Activated T-helper 17 cell treated with anti-CD3 and anti-CD28 coated beads, Interleukin-2, amount 50 U/mL, for 72 hours (primary cell): ENCODE data around the gene ENG. TPM values are rescaled to one million over a fixed set of nuclear protein-coding genes. Genes with fewer than 3 reads are reported as not detected.
"Not testable (repeated sequence)": the region's sequence is repeated elsewhere in the genome, so short reads cannot be mapped to it uniquely, and the experiment has no call there.

Source experiments
- ATAC-seq: fragments of 150-1000 bp; cut with Tn5 transposase; replicated peaks from 2 replicates; pipeline ENCODE4 v1.10.0; 2021; ENCODE audit warnings: mild to moderate bottlenecking, moderate library complexity
- H3K27ac Mint-ChIP-seq: one replicate; pipeline ENCODE4 v1.8.0; 2022; ENCODE audit warnings: mixed read lengths
- H3K27me3 Mint-ChIP-seq: one replicate; pipeline ENCODE4 v1.8.0; 2022; ENCODE audit warnings: mixed read lengths
- H3K36me3 Mint-ChIP-seq: one replicate; pipeline ENCODE4 v1.8.0; 2022; ENCODE audit warnings: low read depth, mild to moderate bottlenecking, mixed read lengths
- H3K4me1 Mint-ChIP-seq: one replicate; pipeline ENCODE4 v1.8.0; 2022; ENCODE audit warnings: mixed read lengths
- H3K4me3 Mint-ChIP-seq: one replicate; pipeline ENCODE4 v1.8.0; 2022; ENCODE audit warnings: mild to moderate bottlenecking, mixed read lengths
- H3K9me3 Mint-ChIP-seq: one replicate; pipeline ENCODE4 v1.8.0; 2022; ENCODE audit warnings: mixed read lengths
- total RNA-seq, 2 donors: library from RNA; stranded (reverse); gene quantifications; one replicate each; pipeline ENCODE4 v1.2.3, GENCODE V29; 2022

The ENG gene
- total RNA-seq, 2 donors from 2014 or later = 10.0 to 18.7 TPM

DNA sequence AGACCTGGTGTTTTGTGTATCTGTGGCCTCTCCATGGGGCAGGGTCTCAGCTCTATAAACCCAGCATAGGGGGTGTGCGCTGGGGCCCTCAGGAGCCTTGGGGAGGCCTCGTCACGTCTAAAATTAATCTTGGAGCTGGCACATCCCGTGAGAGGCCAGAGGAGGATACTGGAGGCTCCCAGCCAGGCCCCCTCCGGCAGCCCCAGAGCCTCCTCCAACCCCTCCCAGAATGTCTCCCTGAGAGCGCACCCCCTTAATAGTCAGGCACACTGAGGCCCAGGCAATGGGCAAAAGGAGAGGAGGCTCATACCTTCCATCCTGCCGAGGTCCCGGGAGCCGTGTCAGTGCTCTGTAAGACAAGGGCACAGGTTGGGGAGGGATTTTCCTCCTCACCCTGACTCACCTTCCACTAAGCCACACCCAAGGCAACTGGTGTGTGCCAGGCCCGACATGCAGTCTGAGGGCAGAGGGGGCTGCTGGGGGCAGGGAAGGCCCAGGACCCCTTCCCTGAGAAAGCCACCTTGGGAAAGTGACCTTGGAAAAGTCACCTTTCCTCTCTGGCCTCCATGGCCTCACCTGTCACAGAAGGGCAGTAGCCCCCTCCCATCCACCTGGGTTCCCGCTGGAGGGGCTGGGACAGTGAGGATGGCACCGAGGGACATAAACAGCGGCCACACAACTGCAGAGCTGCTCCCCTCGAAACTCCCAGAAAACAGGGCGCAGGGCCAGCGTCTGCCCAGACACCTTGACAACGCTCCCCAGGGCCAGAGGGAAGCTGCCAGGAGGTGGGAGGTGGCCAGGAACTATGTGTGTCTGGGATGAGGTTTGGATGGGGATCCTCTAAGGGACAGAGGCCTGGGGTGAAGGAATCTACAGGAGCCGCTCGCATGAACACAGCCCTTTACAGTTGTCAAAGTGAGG is 20.1 kb upstream of the ENG start:
- no peaks in the 10 kb centered on the region for H3K27me3 Mint-ChIP-seq
- H3K9me3 Mint-ChIP-seq = no peaks in the 10 kb centered on the region
- no peak for ATAC-seq
- no peak overlapping the region for H3K4me3 Mint-ChIP-seq
- peak overlapping the region; percentile 56 for H3K27ac Mint-ChIP-seq
- no peaks in the 10 kb centered on the region for H3K4me1 Mint-ChIP-seq
- no peaks in the 10 kb centered on the region for H3K36me3 Mint-ChIP-seq

DNA sequence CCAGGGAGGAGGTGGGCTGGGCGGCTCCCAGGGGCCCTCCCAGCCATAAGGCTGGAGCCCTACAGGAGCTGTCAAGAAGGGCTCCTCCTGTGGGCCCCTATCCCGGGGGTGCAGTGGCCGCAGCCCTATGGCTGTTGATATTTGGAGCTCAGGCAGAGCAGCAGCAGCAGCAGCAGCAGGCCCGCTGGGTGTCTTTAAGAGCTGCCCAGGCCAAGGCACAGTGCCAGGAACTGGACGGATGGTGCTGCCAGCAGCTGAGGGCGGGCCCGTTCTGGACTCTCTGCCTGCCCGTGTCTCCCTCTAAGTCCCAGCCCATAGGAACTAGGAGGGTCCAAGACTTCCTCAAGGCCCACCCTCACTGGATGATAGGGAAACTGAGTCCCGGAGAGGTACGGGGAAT is 19.4 kb upstream of the ENG start:
- no peaks in the 10 kb centered on the region for H3K9me3 Mint-ChIP-seq
- no peak overlapping the region for H3K4me3 Mint-ChIP-seq
- H3K27me3 Mint-ChIP-seq = no peaks in the 10 kb centered on the region
- ATAC-seq = no peak
- H3K4me1 Mint-ChIP-seq = no peaks in the 10 kb centered on the region
- no peaks in the 10 kb centered on the region for H3K36me3 Mint-ChIP-seq
- H3K27ac Mint-ChIP-seq = no peak overlapping the region

DNA sequence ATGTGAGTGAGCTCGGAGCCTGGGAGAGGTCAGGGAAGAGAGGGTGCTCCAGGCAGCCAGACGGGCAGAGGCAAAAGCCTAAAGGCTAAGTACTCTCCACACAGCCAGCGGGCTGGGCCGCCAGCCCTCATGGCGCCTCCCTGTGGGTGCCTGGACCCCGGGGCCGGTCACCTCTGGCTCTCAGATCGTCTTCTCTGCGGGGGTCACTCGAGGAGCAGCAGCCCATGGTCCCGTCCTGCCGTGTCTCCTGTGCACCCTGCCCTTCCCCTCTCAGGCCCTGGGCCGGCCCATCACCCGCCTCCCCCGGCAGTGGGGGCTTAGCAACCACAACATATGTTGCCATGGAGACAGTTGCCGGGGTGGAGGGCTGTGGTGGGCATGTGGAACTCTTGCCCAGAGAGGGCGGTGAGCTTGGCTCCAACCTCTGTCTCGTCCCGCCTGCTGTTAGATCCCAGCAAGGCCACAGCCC is 18.8 kb upstream of the ENG start:
- no peak overlapping the region for H3K27ac Mint-ChIP-seq
- no peak for ATAC-seq
- H3K4me3 Mint-ChIP-seq = no peak overlapping the region
- H3K9me3 Mint-ChIP-seq = no peaks in the 10 kb centered on the region
- H3K27me3 Mint-ChIP-seq = no peaks in the 10 kb centered on the region
- no peaks in the 10 kb centered on the region for H3K4me1 Mint-ChIP-seq
- no peaks in the 10 kb centered on the region for H3K36me3 Mint-ChIP-seq

DNA sequence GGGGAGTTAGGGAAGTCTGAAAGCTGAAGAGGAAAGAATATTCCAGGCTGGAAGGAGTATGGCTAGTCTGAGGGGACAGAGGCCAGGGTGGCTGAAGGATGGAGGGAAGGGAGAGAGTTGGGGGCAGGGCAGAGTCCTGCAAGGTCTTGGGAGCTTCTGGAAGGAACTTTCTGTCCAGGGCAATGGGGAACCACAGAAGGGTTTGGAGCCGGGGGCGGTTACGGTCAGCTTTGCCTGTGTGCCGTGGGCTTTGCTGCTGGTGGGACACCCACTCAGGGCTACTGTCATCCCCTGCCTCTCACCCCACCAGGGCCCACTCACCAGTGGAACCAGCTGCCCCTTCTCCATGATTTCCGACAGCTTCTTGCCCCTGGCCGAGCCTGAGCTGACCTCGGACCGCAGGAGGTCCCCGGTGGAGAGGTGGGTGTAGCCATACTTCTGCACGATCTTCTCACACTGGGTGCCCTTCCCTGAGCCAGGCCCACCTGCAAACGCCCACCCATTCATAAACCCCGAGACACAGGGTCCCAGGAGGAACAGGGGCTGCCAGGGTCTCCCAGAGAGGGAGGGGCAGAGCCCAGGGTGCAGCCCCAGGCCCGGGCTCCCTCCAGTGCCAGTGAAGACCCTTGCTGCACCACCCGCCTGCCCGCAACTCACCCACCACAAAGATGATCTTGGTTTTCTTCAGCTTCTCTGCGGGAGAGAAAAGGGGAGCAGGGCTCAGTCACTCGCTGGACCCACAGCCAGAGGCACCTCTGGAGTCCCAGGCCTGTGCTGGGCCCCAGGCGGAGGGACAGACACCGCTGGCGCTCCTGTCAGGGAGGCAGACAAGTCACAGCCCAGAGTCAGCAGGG is 18.1 kb upstream of the ENG start:
- Mint-ChIP-seq H3K4me3 (no peak overlapping the region), H3K9me3 (no peaks in the 10 kb centered on the region), H3K4me1 (no peaks in the 10 kb centered on the region), H3K27ac (peak overlapping the region; percentile 51), H3K36me3 (no peaks in the 10 kb centered on the region), H3K27me3 (no peaks in the 10 kb centered on the region)
- no peak for ATAC-seq

DNA sequence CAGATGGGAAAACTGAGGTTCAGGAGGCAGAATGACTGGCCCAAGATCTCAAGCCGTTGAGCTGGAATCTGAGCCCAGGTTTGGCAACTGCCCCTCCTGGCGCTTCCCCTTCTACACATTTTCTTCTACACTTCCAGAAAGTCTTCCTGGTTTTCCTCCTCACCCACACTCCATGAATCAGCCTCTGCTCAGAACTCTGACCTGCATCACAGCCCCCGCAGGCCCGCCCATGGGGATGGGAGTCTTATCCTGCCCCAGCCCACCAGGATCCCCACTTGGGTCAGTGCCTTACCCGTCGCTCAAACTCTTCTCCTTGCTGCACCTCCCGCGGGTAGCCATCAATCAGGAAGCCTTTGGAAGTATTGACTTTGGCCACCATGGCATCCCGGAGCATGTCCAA is 17.1 kb upstream of the ENG start:
- ATAC-seq = no peak
- Mint-ChIP-seq H3K9me3 (no peaks in the 10 kb centered on the region), H3K36me3 (no peaks in the 10 kb centered on the region), H3K27ac (peak overlapping the region; percentile 51), H3K4me3 (no peak overlapping the region), H3K27me3 (no peaks in the 10 kb centered on the region), H3K4me1 (no peaks in the 10 kb centered on the region)

DNA sequence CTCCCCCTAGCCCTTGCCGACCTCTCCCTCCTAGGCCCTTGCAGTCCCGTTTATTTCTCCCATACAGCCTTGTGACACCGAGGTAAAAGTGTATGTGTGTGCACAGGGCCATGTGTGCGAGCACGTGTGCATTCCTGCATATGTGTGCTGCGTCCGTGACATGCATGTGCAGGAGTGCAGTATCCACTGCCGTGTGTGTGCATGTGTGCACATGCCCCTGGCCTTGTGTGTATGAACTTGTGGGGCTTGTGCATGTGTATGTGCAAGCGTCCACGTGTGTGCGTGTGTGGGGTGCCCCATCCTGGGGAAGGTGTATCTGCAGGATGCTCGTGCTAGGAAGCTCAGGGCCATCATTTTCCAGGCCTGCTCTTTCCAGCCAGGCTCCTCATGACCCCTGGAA is 16.4 kb upstream of the ENG start:
- Mint-ChIP-seq H3K9me3 (no peaks in the 10 kb centered on the region), H3K4me1 (peaks cover 2% of the 10 kb centered on the region), H3K36me3 (no peaks in the 10 kb centered on the region), H3K4me3 (no peak overlapping the region), H3K27ac (no peak overlapping the region), H3K27me3 (no peaks in the 10 kb centered on the region)
- no peak for ATAC-seq

DNA sequence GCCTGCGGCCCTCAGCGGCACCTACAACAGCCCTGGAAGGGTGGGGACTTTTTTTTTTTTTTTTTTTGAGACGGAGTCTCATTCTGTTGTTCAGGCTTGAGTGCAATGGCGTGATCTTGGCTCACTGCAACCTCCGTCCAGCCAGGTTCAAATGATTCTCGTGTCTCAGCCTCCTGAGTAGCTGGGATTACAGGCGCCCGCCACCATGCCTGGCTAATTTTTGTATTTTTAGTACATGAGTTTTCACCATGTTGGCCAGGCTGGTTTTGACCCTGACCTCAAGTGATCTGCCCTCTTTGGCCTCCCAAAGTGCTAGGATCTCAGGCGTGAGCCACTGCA is 15.7 kb upstream of the ENG start:
- not testable (repeated sequence) for H3K9me3 Mint-ChIP-seq, H3K36me3 Mint-ChIP-seq, ATAC-seq, H3K4me3 Mint-ChIP-seq, H3K4me1 Mint-ChIP-seq, H3K27me3 Mint-ChIP-seq, H3K27ac Mint-ChIP-seq

DNA sequence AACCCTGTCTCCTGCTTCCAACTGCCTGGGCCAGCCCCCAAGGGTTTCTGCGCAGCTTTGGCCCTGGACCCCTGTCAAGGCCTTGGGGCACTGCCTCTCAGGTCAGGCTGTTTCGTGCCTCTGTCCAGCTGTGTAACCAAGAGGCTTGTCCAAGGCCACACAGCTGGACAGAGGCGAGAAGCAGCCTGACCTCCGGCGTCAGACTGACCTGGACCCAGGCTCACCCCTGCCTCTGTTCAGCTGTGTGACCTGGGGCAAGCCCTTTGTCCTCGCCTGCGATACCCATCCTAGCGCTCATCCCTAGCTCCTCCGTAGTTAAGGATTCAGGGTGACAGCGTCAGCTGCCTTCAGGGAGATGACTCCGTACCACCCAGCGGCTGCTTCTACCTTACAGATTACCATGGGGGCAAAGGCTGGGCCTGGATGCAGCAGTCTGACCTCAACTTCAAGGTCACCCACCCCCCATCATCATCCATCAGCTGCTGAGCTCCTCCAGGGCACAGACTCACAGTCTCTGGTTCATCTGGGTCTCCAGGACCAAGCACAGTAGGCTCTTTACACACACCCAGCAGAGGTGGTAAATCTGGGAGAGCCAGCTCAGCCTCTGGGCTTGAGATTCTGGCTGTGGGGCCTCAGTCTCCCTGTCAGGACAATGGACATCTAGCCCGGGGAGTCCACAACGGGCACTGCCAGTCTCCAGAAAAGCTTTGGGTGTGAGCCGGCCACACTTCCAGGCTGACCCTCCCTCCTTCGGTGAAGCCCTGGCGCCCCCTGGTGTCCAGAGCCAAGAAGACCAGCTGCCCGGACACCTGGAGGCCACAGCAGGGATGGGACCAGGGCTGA is 15.1 kb upstream of the ENG start:
- H3K9me3 Mint-ChIP-seq = no peaks in the 10 kb centered on the region
- H3K4me1 Mint-ChIP-seq = peaks cover 11% of the 10 kb centered on the region
- no peak overlapping the region for H3K27ac Mint-ChIP-seq
- no peaks in the 10 kb centered on the region for H3K27me3 Mint-ChIP-seq
- no peak overlapping the region for H3K4me3 Mint-ChIP-seq
- no peaks in the 10 kb centered on the region for H3K36me3 Mint-ChIP-seq
- ATAC-seq = peak; percentile 84

DNA sequence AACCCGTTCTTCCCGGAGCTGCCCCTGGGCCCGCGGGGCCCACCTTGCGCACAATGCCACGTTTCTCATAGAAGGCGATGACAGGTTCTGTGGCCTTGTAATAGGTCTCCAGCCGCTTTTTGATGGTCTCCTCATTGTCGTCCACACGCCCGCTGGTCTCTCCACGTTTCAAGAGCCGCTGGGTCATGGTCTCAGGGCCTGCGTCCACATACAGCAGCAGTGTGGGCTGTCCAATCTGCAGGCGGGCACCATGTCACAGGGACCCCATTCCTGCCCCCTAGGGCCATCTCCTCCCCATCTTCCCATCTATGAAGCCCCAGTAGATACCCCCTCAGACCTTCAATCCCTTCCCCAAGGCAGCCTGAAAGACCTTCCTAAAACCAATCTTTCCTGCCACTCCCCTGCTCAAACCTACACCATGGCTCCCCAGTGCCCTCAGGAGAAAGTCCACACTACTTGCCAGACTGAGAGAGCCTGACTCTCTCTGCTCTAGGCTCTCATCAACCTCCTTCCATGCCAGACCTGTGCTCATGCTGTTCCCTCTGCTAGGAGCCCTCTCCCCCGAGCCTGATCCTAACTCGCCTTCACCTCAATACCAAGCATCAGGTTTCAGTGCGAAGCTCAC is 13.9 kb upstream of the ENG start:
- ATAC-seq = no peak
- H3K9me3 Mint-ChIP-seq = no peaks in the 10 kb centered on the region
- peak overlapping the region; percentile 42 for H3K27ac Mint-ChIP-seq
- H3K36me3 Mint-ChIP-seq = no peaks in the 10 kb centered on the region
- no peaks in the 10 kb centered on the region for H3K27me3 Mint-ChIP-seq
- H3K4me1 Mint-ChIP-seq = peaks cover 11% of the 10 kb centered on the region
- no peak overlapping the region for H3K4me3 Mint-ChIP-seq

DNA sequence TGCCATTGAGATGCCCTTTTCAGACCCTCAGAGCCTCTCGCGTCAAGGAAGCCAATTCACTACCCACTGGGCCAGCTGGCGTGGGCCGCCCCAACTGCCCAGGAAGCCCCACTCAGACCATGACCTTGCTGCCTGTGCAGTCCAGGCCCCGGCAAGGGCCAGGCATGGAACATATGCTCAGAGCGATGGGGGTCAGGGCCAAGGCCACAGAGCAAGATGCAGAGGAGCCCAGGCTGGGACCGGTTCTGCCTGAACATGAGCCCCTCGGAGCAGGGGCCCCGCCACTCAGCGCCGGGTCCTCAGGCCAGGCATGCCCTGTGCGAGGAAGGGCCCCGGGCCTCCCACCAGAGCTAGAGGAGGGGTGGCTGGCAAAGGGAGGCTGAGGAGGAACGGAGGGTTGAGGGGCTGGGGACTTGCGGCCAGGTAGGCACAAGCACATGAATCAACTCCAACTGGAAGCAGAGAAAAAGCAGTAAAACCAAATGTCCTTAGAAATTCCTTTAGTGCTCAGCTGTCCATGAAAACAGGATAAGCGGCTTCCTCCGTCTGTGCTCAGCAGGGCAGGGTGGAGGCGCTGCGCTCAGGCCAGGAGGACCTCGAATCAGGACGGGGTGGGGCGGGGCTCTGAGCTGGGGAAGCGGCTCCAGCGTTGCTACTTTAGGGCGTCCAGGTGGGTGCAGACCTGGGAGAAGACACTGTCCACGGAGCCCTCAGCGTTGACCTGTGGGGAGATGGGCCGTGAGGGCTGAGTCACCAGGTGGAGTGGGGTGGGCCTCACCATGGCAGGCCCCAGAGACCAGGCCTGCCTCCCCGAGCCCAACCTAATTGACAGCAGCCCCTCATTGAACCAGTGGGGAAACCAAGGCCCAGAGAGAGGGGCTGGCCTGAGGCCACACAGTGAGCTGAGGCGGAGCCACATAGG is 13.2 kb upstream of the ENG start:
- Mint-ChIP-seq H3K36me3 (no peaks in the 10 kb centered on the region), H3K9me3 (no peaks in the 10 kb centered on the region), H3K27me3 (no peaks in the 10 kb centered on the region), H3K4me1 (peaks cover 17% of the 10 kb centered on the region), H3K4me3 (no peak overlapping the region), H3K27ac (no peak overlapping the region)
- no peak for ATAC-seq

DNA sequence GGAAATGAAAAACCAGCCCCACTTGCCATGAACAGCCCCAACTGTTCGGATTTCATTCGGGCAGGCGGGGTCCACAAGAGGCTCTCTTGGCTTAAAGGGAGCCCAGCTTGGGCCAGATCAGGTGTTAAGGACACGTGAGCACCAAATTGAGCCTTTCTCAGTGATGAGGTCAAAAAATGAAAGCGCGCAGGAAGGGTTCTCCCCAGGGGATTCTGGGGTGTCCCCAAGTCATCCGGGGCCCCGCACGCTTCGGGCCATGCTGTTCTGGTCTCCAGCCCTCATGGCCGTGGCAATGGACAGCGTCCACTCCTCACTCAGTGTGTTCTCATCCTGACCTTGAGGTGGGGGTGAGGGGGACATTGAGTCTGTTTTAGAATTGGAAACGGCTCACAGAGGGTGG is 12.1 kb upstream of the ENG start:
- Mint-ChIP-seq H3K4me1 (peaks cover 18% of the 10 kb centered on the region), H3K9me3 (no peaks in the 10 kb centered on the region), H3K27me3 (no peaks in the 10 kb centered on the region), H3K27ac (no peak overlapping the region), H3K4me3 (no peak overlapping the region), H3K36me3 (no peaks in the 10 kb centered on the region)
- no peak for ATAC-seq

DNA sequence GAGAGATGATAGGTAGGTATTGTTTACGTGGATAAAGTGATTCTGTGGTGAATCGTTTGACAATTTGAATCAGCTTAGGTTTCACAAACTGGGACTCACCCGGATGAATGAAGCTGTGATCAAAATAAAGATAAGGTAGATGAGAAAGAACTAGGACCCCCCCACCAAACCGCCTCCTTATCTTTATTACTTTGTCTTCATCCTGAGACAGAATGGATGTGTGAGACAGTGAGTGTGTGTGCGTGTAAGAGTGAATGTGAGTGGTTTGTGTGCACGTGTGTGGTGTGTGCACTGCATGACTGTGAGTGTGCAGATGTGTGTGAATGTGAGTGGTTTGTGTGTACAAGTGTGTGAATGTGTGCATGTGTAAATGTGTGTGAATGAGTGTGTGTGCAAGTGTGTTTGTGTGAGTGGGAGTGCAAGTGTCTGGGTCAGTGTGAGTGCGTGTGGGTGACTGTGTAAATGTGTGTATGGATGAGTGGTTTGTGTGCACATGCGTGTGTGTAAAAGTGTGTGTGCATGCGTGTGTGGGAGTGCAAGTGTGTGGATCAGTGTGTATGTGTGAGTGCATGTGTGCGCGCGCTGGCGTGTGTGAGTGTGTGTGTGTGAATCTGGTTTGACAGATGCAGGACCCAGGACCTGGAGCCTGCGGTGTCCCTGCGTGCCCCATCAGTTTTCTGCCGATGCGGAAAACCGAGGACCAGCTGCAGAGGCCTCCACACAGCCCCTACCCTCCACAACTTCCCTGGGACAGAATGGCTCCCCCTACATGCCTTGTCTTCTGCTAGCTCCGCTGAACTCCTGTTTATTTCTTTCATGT is 11.4 kb upstream of the ENG start:
- peak; percentile 73 for ATAC-seq
- no peaks in the 10 kb centered on the region for H3K27me3 Mint-ChIP-seq

More for the DNA sequence above, 11.4 kb upstream of the ENG start:
- Mint-ChIP-seq H3K27ac (peak overlapping the region; percentile 1), H3K36me3 (no peaks in the 10 kb centered on the region), H3K9me3 (no peaks in the 10 kb centered on the region), H3K4me1 (peaks cover 18% of the 10 kb centered on the region), H3K4me3 (no peak overlapping the region)
